HG03196 (cell line): ENCODE data around the gene KRTAP9-4.
"Not testable (repeated sequence)": the region's sequence is repeated elsewhere in the genome, so short reads cannot be mapped to it uniquely, and the experiment has no call there.

Experiments used
- ATAC-seq: cut with Tn5 transposase; IDR thresholded peaks from one replicate; pipeline ENCODE4 v1.9.1; 2021; ENCODE audit not compliant: unreplicated experiment

Gene KRTAP9-4

GRCh38 chr17:41249637-41250240 is at the start of gene KRTAP9-4:
Gene KRTAP9-4, plus strand, starts transcription at chr17:41249687. Its CDS starts 34 bp downstream, at chr17:41249721.
- not testable (repeated sequence) for ATAC-seq

GRCh38 chr17:41211845-41212466 is 37.5 kb upstream of the KRTAP9-4 start:
- no peak for ATAC-seq

- no peak for ATAC-seq
Measured at GRCh38 chr17:41212524-41213169, 36.8 kb upstream of the KRTAP9-4 start.

- ATAC-seq = no peak
Measured at GRCh38 chr17:41215681-41216080, 33.8 kb upstream of the KRTAP9-4 start.

- ATAC-seq = no peak
Measured at GRCh38 chr17:41223821-41224220, 25.7 kb upstream of the KRTAP9-4 start.

- no peak for ATAC-seq
Measured at GRCh38 chr17:41226051-41226450, 23.4 kb upstream of the KRTAP9-4 start.

GRCh38 chr17:41226598-41227095 is 22.8 kb upstream of the KRTAP9-4 start, which contains the start of gene KRTAP9-2:
Gene KRTAP9-2, plus strand, starts transcription at chr17:41226648. Its CDS starts 7 bp downstream, at chr17:41226655.
- not testable (repeated sequence) for ATAC-seq

- ATAC-seq = no peak
Measured at GRCh38 chr17:41230094-41230493, 19.4 kb upstream of the KRTAP9-4 start.

- no peak for ATAC-seq
Measured at GRCh38 chr17:41231731-41232130, 17.8 kb upstream of the KRTAP9-4 start.

GRCh38 chr17:41232399-41233105 is 16.9 kb upstream of the KRTAP9-4 start, which contains the start of gene KRTAP9-3:
Gene KRTAP9-3, plus strand, starts transcription at chr17:41232449. Its CDS starts 53 bp downstream, at chr17:41232502.
- ATAC-seq = not testable (repeated sequence)

- not testable (repeated sequence) for ATAC-seq
Measured at GRCh38 chr17:41237116-41237515, 12.4 kb upstream of the KRTAP9-4 start.

- not testable (repeated sequence) for ATAC-seq
Measured at GRCh38 chr17:41237949-41238437, 11.5 kb upstream of the KRTAP9-4 start, which contains the start of gene KRTAP9-8. Gene KRTAP9-8, plus strand, starts transcription at chr17:41237999. Its CDS starts 53 bp downstream, at chr17:41238052.

GRCh38 chr17:41246995-41247787 is 2.3 kb upstream of the KRTAP9-4 start:
- ATAC-seq = not testable (repeated sequence)

GRCh38 chr17:41251261-41251660 is 1.8 kb downstream of the KRTAP9-4 start:
- no peak for ATAC-seq

GRCh38 chr17:41254861-41255260 is 5.4 kb downstream of the KRTAP9-4 start:
- ATAC-seq = no peak

GRCh38 chr17:41255381-41256290 is 6.1 kb downstream of the KRTAP9-4 start, which contains the start of gene KRTAP9-9:
Gene KRTAP9-9, plus strand, starts transcription at chr17:41255384.
- ATAC-seq = not testable (repeated sequence)

- no peak for ATAC-seq
Measured at GRCh38 chr17:41256291-41256685, 6.8 kb downstream of the KRTAP9-4 start.

- no peak for ATAC-seq
Measured at GRCh38 chr17:41258406-41258805, 8.9 kb downstream of the KRTAP9-4 start.

- ATAC-seq = no peak
Measured at GRCh38 chr17:41263212-41263611, 13.7 kb downstream of the KRTAP9-4 start.
